Loucy (cell line): ENCODE results near the gene STAT5A.
"Not testable (repeated sequence)": the region's sequence is repeated elsewhere in the genome, so short reads cannot be mapped to it uniquely, and the experiment has no call there.

Experiments used
- H2AFZ ChIP-seq: fragments of 200-600 bp; sonication (generic); 2 replicates; pipeline ENCODE4 v1.6.0; 2016; ENCODE audit warnings: antibody characterized with exemption, mild to moderate bottlenecking, low read length, moderate library complexity
- H3F3A ChIP-seq: fragments of 200-600 bp; 2 replicates; pipeline ENCODE4 v1.6.0; 2016; ENCODE audit warnings: antibody characterized with exemption, low read depth, mild to moderate bottlenecking
- H3K27me3 ChIP-seq: fragments of 200-600 bp; sonication (generic); 2 replicates; pipeline ENCODE4 v1.6.1; 2014; ENCODE audit warnings: low read length, mild to moderate bottlenecking; ENCODE audit not compliant: insufficient read depth, poor library complexity, severe bottlenecking
- H3K36me3 ChIP-seq: fragments of 200-600 bp; sonication (generic); 2 replicates; pipeline ENCODE4 v1.6.1; 2016; ENCODE audit warnings: low read length; ENCODE audit not compliant: insufficient read depth
- H3K4me1 ChIP-seq: fragments of 200-600 bp; sonication (generic); 2 replicates; pipeline ENCODE4 v1.5.1; 2014; ENCODE audit warnings: low read length, mild to moderate bottlenecking; ENCODE audit not compliant: insufficient read depth, poor library complexity, severe bottlenecking
- H3K4me2 ChIP-seq: fragments of 200-600 bp; sonication (generic); 2 replicates; pipeline ENCODE4 v1.6.0; 2014; ENCODE audit warnings: antibody characterized with exemption, low read length, low read depth, mild to moderate bottlenecking; ENCODE audit not compliant: poor library complexity, severe bottlenecking
- H3K4me3 ChIP-seq: fragments of 200-600 bp; sonication (generic); 2 replicates; pipeline ENCODE4 v1.5.1; 2014; ENCODE audit warnings: low read length, mild to moderate bottlenecking, mixed read lengths; ENCODE audit not compliant: poor library complexity, severe bottlenecking
- H3K79me2 ChIP-seq: fragments of 200-600 bp; sonication (generic); 2 replicates; pipeline ENCODE4 v1.6.1; 2014; ENCODE audit warnings: low read length; ENCODE audit not compliant: insufficient read depth
- H3K9ac ChIP-seq: fragments of 200-600 bp; sonication (generic); 2 replicates; pipeline ENCODE4 v1.6.0; 2014; ENCODE audit warnings: mild to moderate bottlenecking, low read depth, low read length, moderate library complexity; ENCODE audit not compliant: poor library complexity, severe bottlenecking
- H3K9me2 ChIP-seq: fragments of 200-600 bp; sonication (generic); replicated peaks from 2 replicates; pipeline ENCODE4 v1.6.1; 2016; ENCODE audit warnings: low read depth, low read length, mixed read lengths
- H3K9me3 ChIP-seq: fragments of 200-600 bp; sonication (generic); 2 replicates; pipeline ENCODE4 v1.6.1; 2014; ENCODE audit warnings: mild to moderate bottlenecking, antibody characterized with exemption, low read length, low read depth; ENCODE audit not compliant: insufficient read depth
- H4K20me1 ChIP-seq: fragments of 200-600 bp; sonication (generic); 2 replicates; pipeline ENCODE4 v1.6.0; 2014; ENCODE audit warnings: antibody characterized with exemption, low read length, mild to moderate bottlenecking; ENCODE audit not compliant: insufficient read depth, poor library complexity, severe bottlenecking
- EZH2phosphoT487 ChIP-seq: fragments of 200-600 bp; IDR thresholded peaks from 2 replicates; pipeline ENCODE4 v1.6.1; 2018; ENCODE audit warnings: antibody characterized with exemption, mild to moderate bottlenecking, moderate library complexity, borderline replicate concordance
- TF ChIP-seq, protein P1 (sequence below): fragments of 200-600 bp; sonication (generic); conservative IDR thresholded peaks from 2 replicates; pipeline ENCODE4 v1.5.1; 2014; ENCODE audit warnings: mild to moderate bottlenecking, antibody characterized with exemption, low read length

Gene STAT5A

DNA sequence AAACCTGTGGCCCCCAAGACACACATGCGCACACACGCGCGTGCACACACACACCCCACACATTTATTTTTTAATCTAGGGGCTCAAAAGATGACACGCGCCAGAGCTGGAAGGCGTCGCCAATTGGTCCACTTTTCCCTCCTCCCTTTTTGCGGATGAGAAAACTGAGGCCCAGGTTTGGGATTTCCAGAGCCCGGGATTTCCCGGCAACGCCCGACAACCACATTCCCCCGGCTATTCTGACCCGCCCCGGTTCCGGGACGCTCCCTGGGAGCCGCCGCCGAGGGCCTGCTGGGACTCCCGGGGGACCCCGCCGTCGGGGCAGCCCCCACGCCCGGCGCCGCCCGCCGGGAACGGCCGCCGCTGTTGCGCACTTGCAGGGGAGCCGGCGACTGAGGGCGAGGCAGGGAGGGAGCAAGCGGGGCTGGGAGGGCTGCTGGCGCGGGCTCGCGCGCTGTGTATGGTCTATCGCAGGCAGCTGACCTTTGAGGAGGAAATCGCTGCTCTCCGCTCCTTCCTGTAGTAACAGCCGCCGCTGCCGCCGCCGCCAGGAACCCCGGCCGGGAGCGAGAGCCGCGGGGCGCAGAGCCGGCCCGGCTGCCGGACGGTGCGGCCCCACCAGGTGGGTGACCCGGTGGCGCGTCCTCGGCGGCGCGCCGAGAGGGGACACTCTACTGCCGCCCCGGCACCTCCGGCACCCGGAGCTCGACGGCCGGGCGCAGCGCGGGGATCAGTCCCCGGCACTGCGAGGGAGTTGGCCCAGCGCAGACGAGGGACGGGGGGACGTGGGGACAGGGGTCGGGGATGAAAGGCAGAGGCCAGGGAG is at the start of gene STAT5A:
STAT5A (plus strand) TSS at position 522 of the 826 bp plus-strand sequence. CDS start 914 bp downstream, outside the sequence.
- no peaks in the 10 kb centered on the region for H3K9me2 ChIP-seq
- peaks cover 53% of the 10 kb centered on the region for H3K4me1 ChIP-seq
- no peak for TF ChIP-seq EZH2phosphoT487
- H3K27me3 ChIP-seq = no peaks in the 10 kb centered on the region
- peak within 1 kb of the TSS; percentile 91 for H3K4me3 ChIP-seq
- peak within 1 kb of the TSS; percentile 98 for H3K4me2 ChIP-seq
- H3K9ac ChIP-seq = peak within 1 kb of the TSS; percentile 98
- H3F3A ChIP-seq = no peaks in the 10 kb centered on the region
- peaks cover 96% of the 10 kb centered on the region for H3K79me2 ChIP-seq
- H3K9me3 ChIP-seq = no peaks in the 10 kb centered on the region
- peaks cover 18% of the 10 kb centered on the region for H3K36me3 ChIP-seq
- H4K20me1 ChIP-seq = peaks cover 43% of the 10 kb centered on the region
- H2AFZ ChIP-seq = peak within 1 kb of the TSS; percentile 18; the same call in 1 of the 2 replicates

DNA sequence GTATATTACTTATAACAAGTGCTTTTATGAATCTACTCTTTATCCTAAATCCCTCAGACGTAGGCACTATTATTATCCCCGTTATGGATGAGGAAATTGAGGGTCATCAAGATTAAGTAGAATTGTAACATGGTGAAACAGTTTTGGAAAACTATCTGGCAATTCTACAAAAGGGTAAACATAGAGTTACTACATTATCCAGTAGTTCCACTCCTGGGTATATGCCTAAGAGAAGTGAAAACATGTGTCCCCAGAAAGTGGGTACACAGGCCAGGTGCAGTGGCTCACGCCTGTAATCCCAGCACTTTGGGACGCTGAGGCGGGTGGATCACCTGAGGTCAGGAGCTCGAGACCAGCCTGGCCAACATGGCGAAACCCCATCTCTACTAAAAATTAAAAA is 48.7 kb upstream of the STAT5A start:
- H3K4me3 ChIP-seq, H3K9me2 ChIP-seq, H3K36me3 ChIP-seq, H3K27me3 ChIP-seq, H3K4me1 ChIP-seq, H3K4me2 ChIP-seq, H3F3A ChIP-seq, H3K9me3 ChIP-seq, H3K9ac ChIP-seq, H2AFZ ChIP-seq: not testable (repeated sequence)
- peaks cover 38% of the 10 kb centered on the region for H4K20me1 ChIP-seq
- peaks cover 96% of the 10 kb centered on the region for H3K79me2 ChIP-seq

DNA sequence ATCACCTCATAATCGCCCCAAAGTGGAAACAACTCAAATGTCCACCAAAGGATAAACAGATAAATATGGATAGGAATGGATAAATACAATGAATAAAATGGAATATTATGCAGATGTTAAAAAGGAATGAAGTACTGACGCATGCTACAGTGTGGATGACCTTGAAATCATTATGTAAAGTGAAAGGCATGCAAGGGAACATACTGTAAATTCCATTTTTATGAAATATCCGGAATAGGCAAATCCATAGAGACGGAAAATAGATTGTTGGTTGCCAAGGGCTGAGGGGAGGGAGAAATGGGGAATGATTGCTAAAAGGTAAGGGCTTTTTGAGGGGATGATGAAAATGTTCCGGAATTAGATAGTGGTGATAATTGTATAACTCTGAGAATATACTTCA is 48.1 kb upstream of the STAT5A start:
- Histone ChIP-seq H3K4me3 (no peak overlapping the region), H3F3A (no peaks in the 10 kb centered on the region), H3K27me3 (no peaks in the 10 kb centered on the region), H3K79me2 (peaks cover 96% of the 10 kb centered on the region), H4K20me1 (peaks cover 37% of the 10 kb centered on the region), H3K9me2 (no peaks in the 10 kb centered on the region), H3K9me3 (no peaks in the 10 kb centered on the region), H3K9ac (no peak overlapping the region), H3K4me1 (no peaks in the 10 kb centered on the region), H3K36me3 (peaks cover 3% of the 10 kb centered on the region; the same call in 1 of the 2 replicates), H3K4me2 (no peak overlapping the region), H2AFZ (no peak overlapping the region)
- TF ChIP-seq, protein P1, sequence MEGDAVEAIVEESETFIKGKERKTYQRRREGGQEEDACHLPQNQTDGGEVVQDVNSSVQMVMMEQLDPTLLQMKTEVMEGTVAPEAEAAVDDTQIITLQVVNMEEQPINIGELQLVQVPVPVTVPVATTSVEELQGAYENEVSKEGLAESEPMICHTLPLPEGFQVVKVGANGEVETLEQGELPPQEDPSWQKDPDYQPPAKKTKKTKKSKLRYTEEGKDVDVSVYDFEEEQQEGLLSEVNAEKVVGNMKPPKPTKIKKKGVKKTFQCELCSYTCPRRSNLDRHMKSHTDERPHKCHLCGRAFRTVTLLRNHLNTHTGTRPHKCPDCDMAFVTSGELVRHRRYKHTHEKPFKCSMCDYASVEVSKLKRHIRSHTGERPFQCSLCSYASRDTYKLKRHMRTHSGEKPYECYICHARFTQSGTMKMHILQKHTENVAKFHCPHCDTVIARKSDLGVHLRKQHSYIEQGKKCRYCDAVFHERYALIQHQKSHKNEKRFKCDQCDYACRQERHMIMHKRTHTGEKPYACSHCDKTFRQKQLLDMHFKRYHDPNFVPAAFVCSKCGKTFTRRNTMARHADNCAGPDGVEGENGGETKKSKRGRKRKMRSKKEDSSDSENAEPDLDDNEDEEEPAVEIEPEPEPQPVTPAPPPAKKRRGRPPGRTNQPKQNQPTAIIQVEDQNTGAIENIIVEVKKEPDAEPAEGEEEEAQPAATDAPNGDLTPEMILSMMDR = no peak
- no peak for TF ChIP-seq EZH2phosphoT487

DNA sequence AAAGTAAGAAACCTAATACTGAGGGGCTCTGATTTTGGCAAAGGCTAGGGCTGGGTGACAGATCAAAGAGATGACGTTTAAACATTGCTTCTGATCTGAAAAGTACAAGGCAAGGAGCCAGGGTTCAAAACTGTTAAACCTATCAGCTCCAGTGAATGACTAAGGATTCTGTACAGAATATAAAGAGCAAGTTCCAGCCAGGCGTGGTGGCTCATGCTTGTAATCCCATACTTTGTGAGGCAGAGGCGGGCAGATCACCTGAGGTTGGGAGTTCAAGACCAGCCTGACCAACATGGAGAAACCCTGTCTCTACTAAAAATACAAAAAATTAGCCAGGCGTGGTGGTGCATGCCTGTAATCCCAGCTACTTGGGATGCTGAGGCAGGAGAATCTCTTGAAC is 47.4 kb upstream of the STAT5A start:
- Histone ChIP-seq H4K20me1 (peaks cover 37% of the 10 kb centered on the region), H3K79me2 (peaks cover 96% of the 10 kb centered on the region)
- H3K4me1 ChIP-seq, H3F3A ChIP-seq, H3K9me2 ChIP-seq, H3K9me3 ChIP-seq, H3K27me3 ChIP-seq, H3K9ac ChIP-seq, H3K4me3 ChIP-seq, H3K36me3 ChIP-seq, H3K4me2 ChIP-seq, H2AFZ ChIP-seq: not testable (repeated sequence)
